Pericardium fibroblast (primary cell): Measurements from ENCODE around the gene PSME3. TPM values are rescaled to one million over a fixed set of nuclear protein-coding genes. Genes with fewer than 3 reads are reported as not detected.

Source experiments
- total RNA-seq: library from RNA; depleted of rRNA; stranded (reverse); fragments of >200 nt; gene quantifications from 2 replicates; pipeline ENCODE4 v1.2.3, GENCODE V29; 2015

The PSME3 gene
- total RNA-seq: 39.0 and 73.8 TPM in 2 replicates

GRCh38 chr17:42832934-42833766, at the start of gene PSME3:
TSS of gene PSME3 (plus strand) at chr17:42833397. CDS start at chr17:42833632, 235 bp downstream.

GRCh38 chr17:42798383-42799380, 34.5 kb upstream of the PSME3 start, which contains the start of the genes CNTD1 and COA3:
TSS of gene CNTD1 (plus strand) at chr17:42798861. CDS start at chr17:42799068, 207 bp downstream.
TSS of gene COA3 (minus strand) at chr17:42798704. CDS start at chr17:42798681, 23 bp downstream.

GRCh38 chr17:42844271-42844670, 11.1 kb downstream of the PSME3 start, which contains the start of gene AOC2:
TSS of gene AOC2 (plus strand) at chr17:42844580. CDS start at chr17:42844627, 47 bp downstream.

GRCh38 chr17:42850954-42851353, 17.8 kb downstream of the PSME3 start, which contains the start of gene AOC3:
TSS of gene AOC3 (plus strand) at chr17:42851199. CDS start at chr17:42851344, 145 bp downstream.

Other genes starting within 250 kb of the PSME3 start
- 38.4 and 42.7 TPM in 2 replicates for gene RETREG3, start 224.0 kb upstream of the PSME3 start, total RNA-seq
- gene TUBG1, start 223.7 kb upstream of the PSME3 start, total RNA-seq: 21.0 and 35.8 TPM in 2 replicates
- gene TUBG2, start 174.1 kb upstream of the PSME3 start, total RNA-seq: 17.1 and 17.2 TPM in 2 replicates
- gene PLEKHH3, start 156.4 kb upstream of the PSME3 start, total RNA-seq: 40.7 and 42.5 TPM in 2 replicates
- 2.8 and 3.4 TPM in 2 replicates for gene CCR10, start 151.6 kb upstream of the PSME3 start, total RNA-seq
- 32.9 and 37.9 TPM in 2 replicates for gene CNTNAP1, start 150.9 kb upstream of the PSME3 start, total RNA-seq
- gene EZH1, start 88.4 kb upstream of the PSME3 start, total RNA-seq: 11.3 TPM in 2 replicates
- 5.3 and 6.3 TPM in 2 replicates for gene RAMP2, start 72.2 kb upstream of the PSME3 start, total RNA-seq
- gene VPS25, start 59.9 kb upstream of the PSME3 start, total RNA-seq: 68.3 and 71.2 TPM in 2 replicates
- 2.0 and 3.9 TPM in 2 replicates for gene WNK4, start 52.8 kb upstream of the PSME3 start, total RNA-seq
- gene COA3, start 34.7 kb upstream of the PSME3 start, total RNA-seq: 49.3 and 60.7 TPM in 2 replicates
- gene CNTD1, start 34.5 kb upstream of the PSME3 start, total RNA-seq: not detected in 2 replicates
- gene BECN1, start 9.1 kb upstream of the PSME3 start, total RNA-seq: 64.2 and 73.5 TPM in 2 replicates
- gene AOC2, start 11.2 kb downstream of the PSME3 start, total RNA-seq: 0.12 and 0.17 TPM in 2 replicates
- 2.3 and 2.6 TPM in 2 replicates for gene AOC3, start 17.8 kb downstream of the PSME3 start, total RNA-seq
- gene G6PC1, start 67.4 kb downstream of the PSME3 start, total RNA-seq: not detected in 2 replicates
- 20.9 and 31.9 TPM in 2 replicates for gene AARSD1, start 131.1 kb downstream of the PSME3 start, total RNA-seq
- gene PTGES3L, start 146.7 kb downstream of the PSME3 start, total RNA-seq: 0.12 TPM in 1 of 2 replicates, not detected in the other
- gene RUNDC1, start 147.2 kb downstream of the PSME3 start, total RNA-seq: 7.7 and 11.3 TPM in 2 replicates
- 1,871 and 2,562 TPM in 2 replicates for gene RPL27, start 165.0 kb downstream of the PSME3 start, total RNA-seq
- gene IFI35, start 173.4 kb downstream of the PSME3 start, total RNA-seq: 28.4 and 55.8 TPM in 2 replicates
- gene VAT1, start 189.0 kb downstream of the PSME3 start, total RNA-seq: 346 and 498 TPM in 2 replicates
- gene RND2, start 191.8 kb downstream of the PSME3 start, total RNA-seq: 0.26 and 0.35 TPM in 2 replicates